GM19238 (cell line): ENCODE results near the gene SNX13.

Experiments used
- DNase-seq: peaks from one replicate; pipeline ENCODE4 v3.0.0; 2011; ENCODE audit warnings: low spot score; ENCODE audit not compliant: insufficient read length

SNX13 gene

GRCh38 chr7:17940302-17940883 lies at the start of gene SNX13:
Gene SNX13, minus strand, starts transcription at chr7:17940494. Its CDS starts 199 bp downstream, at chr7:17940295.
- peak; percentile 81 for DNase-seq

- no peak for DNase-seq
These were observed 49.3 kb upstream of the SNX13 start for GRCh38 chr7:17989546-17989945.

- DNase-seq = no peak
These were observed 48.6 kb upstream of the SNX13 start for GRCh38 chr7:17988858-17989257.

GRCh38 chr7:17988141-17988540 lies 47.8 kb upstream of the SNX13 start:
- no peak for DNase-seq

GRCh38 chr7:17986851-17987250 lies 46.6 kb upstream of the SNX13 start:
- DNase-seq = no peak

GRCh38 chr7:17985473-17986239 lies 45.4 kb upstream of the SNX13 start:
- DNase-seq = no peak

GRCh38 chr7:17984288-17984687 lies 44.0 kb upstream of the SNX13 start:
- DNase-seq = no peak

GRCh38 chr7:17983221-17984062 lies 43.1 kb upstream of the SNX13 start:
- no peak for DNase-seq

- no peak for DNase-seq
These were observed 36.7 kb upstream of the SNX13 start for GRCh38 chr7:17976952-17977351.

- DNase-seq = no peak
These were observed 31.1 kb upstream of the SNX13 start for GRCh38 chr7:17971411-17971810.

GRCh38 chr7:17968791-17969715 lies 28.8 kb upstream of the SNX13 start:
- no peak for DNase-seq

GRCh38 chr7:17966706-17967105 lies 26.4 kb upstream of the SNX13 start:
- DNase-seq = no peak

- no peak for DNase-seq
These were observed 25.3 kb upstream of the SNX13 start for GRCh38 chr7:17965603-17966002.

- no peak for DNase-seq
These were observed 23.0 kb upstream of the SNX13 start for GRCh38 chr7:17963281-17963680.

- no peak for DNase-seq
These were observed 22.4 kb upstream of the SNX13 start for GRCh38 chr7:17962652-17963051.

GRCh38 chr7:17957871-17958270 lies 17.6 kb upstream of the SNX13 start:
- DNase-seq = no peak

GRCh38 chr7:17952387-17952786 lies 12.1 kb upstream of the SNX13 start:
- peak; percentile 11 for DNase-seq

GRCh38 chr7:17951742-17952254 lies 11.5 kb upstream of the SNX13 start:
- DNase-seq = no peak

GRCh38 chr7:17948526-17949238 lies 8.4 kb upstream of the SNX13 start:
- no peak for DNase-seq

- no peak for DNase-seq
These were observed 7.3 kb upstream of the SNX13 start for GRCh38 chr7:17947620-17948019.
